T-helper 17 cell (primary cell): Measurements from ENCODE around the gene MINDY2. TPM values are rescaled to one million over a fixed set of nuclear protein-coding genes. Genes with fewer than 3 reads are reported as not detected.

ENCODE experiments used
- ATAC-seq: fragments of 150-1000 bp; cut with Tn5 transposase; 2 replicates; pipeline ENCODE4 v1.10.0; 2021; ENCODE audit warnings: mild to moderate bottlenecking, moderate library complexity
- DNase-seq, 3 donors: peaks; one replicate each; pipeline versions ENCODE4 v3.0.0 to v3.0.0-alpha.2; 2020 to 2021
- H3K9me3 ChIP-seq: one replicate; pipeline ENCODE4 v1.7.0; 2013; ENCODE audit warnings: low read length, mild to moderate bottlenecking; ENCODE audit not compliant: control insufficient read depth, poor library complexity, severe bottlenecking
- H3K27ac Mint-ChIP-seq: one replicate; pipeline ENCODE4 v1.8.0; 2022; ENCODE audit warnings: mild to moderate bottlenecking, moderate library complexity, mixed read lengths
- H3K27me3 Mint-ChIP-seq: one replicate; pipeline ENCODE4 v1.8.0; 2022; ENCODE audit warnings: mixed read lengths
- H3K36me3 Mint-ChIP-seq: one replicate; pipeline ENCODE4 v1.8.0; 2022; ENCODE audit warnings: low read depth, mixed read lengths
- H3K4me1 Mint-ChIP-seq: one replicate; pipeline ENCODE4 v1.8.0; 2022; ENCODE audit warnings: mild to moderate bottlenecking, mixed read lengths
- H3K4me3 Mint-ChIP-seq: one replicate; pipeline ENCODE4 v1.8.0; 2022; ENCODE audit warnings: mild to moderate bottlenecking, moderate library complexity, mixed read lengths
- total RNA-seq, 4 donors: library from RNA in 2 of 4; stranded (reverse) in 2 of 4; gene quantifications; one replicate each; pipeline ENCODE4 v1.2.3 and lab custom pipeline; 2022 to 2026

The MINDY2 gene
- total RNA-seq, 2 donors from 2014 or later: 13.3 to 17.9 TPM

DNA sequence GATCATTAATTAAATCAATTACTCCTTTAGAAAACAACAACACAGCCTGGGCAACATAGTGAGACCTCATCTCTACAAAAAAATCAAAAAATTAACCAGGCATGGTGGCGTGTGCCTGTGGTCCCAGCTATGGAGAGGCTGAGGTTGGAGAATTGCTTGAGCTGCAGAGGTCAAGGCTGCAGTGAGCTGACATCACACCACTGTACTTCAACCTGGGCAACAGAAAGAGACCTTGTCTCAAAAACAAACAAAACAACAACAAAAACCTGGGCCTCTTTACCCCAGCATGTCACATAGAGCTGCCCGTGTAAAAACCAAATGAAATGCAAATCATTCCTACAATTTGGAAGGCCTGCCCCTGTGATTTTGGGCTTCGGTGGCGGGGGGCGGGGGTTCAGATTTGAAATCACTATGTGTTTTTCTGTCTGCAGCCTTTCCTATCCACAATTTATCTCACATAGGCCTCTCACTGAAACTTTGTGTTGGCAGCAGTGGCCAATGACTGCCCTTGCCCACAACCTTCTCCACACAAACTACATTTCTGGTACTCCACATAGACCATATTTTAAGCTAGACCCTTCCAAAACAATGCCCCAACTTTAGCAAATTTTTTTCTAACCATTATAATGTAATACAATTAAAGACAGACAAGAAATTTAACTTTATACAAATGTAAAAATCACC, 28.1 kb upstream of the MINDY2 start:
- H3K4me3 Mint-ChIP-seq: no peak overlapping the region
- no peak overlapping the region for H3K27ac Mint-ChIP-seq
- peaks cover 50% of the 10 kb centered on the region for H3K4me1 Mint-ChIP-seq

GRCh38 chr15:58746174-58746573, 24.9 kb upstream of the MINDY2 start:
- no peaks in the 10 kb centered on the region for H3K9me3 ChIP-seq
- DNase-seq (no peak), ATAC-seq (no peak)
- Mint-ChIP-seq H3K4me1 (peaks cover 47% of the 10 kb centered on the region), H3K36me3 (peaks cover 2% of the 10 kb centered on the region), H3K27me3 (no peaks in the 10 kb centered on the region), H3K27ac (no peak overlapping the region), H3K4me3 (no peak overlapping the region)

More for the DNA sequence above, 28.1 kb upstream of the MINDY2 start:
- no peaks in the 10 kb centered on the region for H3K9me3 ChIP-seq
- ATAC-seq (no peak), DNase-seq (no peak)
- Mint-ChIP-seq H3K36me3 (no peaks in the 10 kb centered on the region), H3K27me3 (no peaks in the 10 kb centered on the region)

GRCh38 chr15:58748040-58748851, 22.9 kb upstream of the MINDY2 start:
- DNase-seq: no peak
- peak overlapping the region; percentile 97 for H3K4me3 Mint-ChIP-seq
- ATAC-seq: no peak
- H3K4me1 Mint-ChIP-seq: peaks cover 31% of the 10 kb centered on the region
- no peaks in the 10 kb centered on the region for H3K27me3 Mint-ChIP-seq
- peak overlapping the region; percentile 93 for H3K27ac Mint-ChIP-seq
- H3K9me3 ChIP-seq: no peaks in the 10 kb centered on the region
- peaks cover 2% of the 10 kb centered on the region for H3K36me3 Mint-ChIP-seq

DNA sequence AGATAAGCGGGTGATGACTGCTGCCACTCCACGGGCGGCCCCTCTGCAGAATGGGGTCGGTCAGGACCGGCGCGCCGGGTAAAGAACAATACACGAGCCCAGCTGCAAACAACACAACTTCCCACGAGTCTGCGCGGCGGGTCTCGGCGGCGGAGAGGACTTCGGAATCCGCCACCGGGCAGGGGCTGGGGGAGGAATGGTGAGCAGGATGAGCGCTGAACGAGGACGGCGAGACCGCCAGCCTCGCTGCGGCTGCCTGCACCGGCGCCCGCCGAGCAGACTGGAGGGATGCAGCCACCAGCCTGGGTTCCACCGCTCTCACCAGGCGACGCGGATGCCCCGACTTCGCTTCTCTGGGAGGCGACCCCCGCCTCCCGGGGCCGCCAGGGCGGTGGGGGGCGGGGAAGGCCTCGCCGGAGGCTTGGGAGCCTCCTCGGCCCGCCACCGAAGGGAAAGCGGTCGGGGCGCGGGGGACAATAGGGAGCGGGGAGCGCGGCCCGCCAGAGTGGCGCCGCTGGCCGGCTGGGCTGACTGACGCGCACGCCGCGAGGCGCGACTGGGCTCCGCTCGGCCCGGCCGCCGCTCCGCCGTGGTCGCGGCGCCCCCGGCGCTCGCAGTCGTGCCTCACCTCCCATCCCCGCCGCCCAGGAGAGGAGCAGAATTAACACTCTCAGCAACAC, 22.1 kb upstream of the MINDY2 start:
- Mint-ChIP-seq H3K4me1 (peaks cover 30% of the 10 kb centered on the region), H3K36me3 (peaks cover 3% of the 10 kb centered on the region), H3K27ac (peak overlapping the region; percentile 93), H3K27me3 (peaks cover 2% of the 10 kb centered on the region), H3K4me3 (peak overlapping the region; percentile 97)
- ATAC-seq: peak; percentile 18
- H3K9me3 ChIP-seq: no peaks in the 10 kb centered on the region
- peak in 2 of 3 donors; percentile 24 to 38 for DNase-seq

- Mint-ChIP-seq H3K36me3 (peaks cover 5% of the 10 kb centered on the region), H3K4me3 (peak within 1 kb of the TSS; percentile 97), H3K4me1 (peaks cover 30% of the 10 kb centered on the region), H3K27ac (peak within 1 kb of the TSS; percentile 93), H3K27me3 (peaks cover 8% of the 10 kb centered on the region)
- no peaks in the 10 kb centered on the region for H3K9me3 ChIP-seq
- ATAC-seq: peak; percentile 94
- DNase-seq: peak; percentile 90 to 100 (median 99)
These were observed 21.4 kb upstream of the MINDY2 start, which contains the start of gene ADAM10 for GRCh38 chr15:58749532-58750337. TSS of gene ADAM10 (minus strand) at chr15:58749707. CDS start at chr15:58749534, 173 bp downstream.

DNA sequence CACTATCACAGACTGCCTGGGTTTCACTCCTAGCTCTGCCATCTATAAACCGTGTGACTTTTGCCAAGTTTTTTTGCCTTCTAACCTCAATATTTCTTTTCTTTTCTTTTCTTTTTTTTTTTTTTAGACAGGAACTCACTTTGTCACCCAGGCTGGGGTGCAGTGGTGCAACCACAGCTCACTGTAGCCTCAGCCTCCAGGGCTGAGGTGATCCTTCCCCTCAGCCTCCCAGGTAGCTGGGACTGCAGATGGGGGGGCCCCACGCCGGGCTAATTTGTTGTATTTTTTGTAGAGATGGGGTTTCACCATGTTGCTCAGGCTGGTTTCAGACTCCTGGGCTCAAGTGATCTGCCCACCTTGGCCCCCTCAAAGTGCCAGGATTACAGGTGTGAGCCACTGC, 18.4 kb upstream of the MINDY2 start:
- no peak for ATAC-seq
- Mint-ChIP-seq H3K4me1 (peaks cover 16% of the 10 kb centered on the region), H3K27me3 (peaks cover 8% of the 10 kb centered on the region), H3K4me3 (no peak overlapping the region), H3K27ac (no peak overlapping the region), H3K36me3 (peaks cover 5% of the 10 kb centered on the region)
- no peaks in the 10 kb centered on the region for H3K9me3 ChIP-seq
- no peak for DNase-seq

DNA sequence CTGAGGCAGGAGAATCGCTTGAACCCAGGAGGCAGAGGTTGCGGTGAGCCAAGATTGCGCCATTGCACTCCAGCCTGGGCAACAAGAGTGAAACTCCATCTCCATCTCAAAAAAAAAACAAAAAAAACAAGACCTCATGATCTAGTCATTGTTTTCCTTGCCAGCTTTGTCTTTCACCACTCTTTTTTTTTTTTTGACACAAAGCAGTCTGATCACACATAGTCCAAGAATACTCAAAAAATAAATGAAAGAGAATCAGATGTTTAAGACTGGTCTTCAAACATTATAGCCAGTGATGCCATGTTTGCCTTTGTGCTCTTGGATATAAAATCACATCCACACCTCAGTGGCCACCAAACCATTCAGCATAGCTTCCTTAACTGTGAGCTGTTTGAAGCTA, 15.8 kb upstream of the MINDY2 start:
- H3K4me3 Mint-ChIP-seq: no peak overlapping the region
- no peaks in the 10 kb centered on the region for H3K9me3 ChIP-seq
- H3K4me1 Mint-ChIP-seq: peaks cover 8% of the 10 kb centered on the region
- peaks cover 4% of the 10 kb centered on the region for H3K36me3 Mint-ChIP-seq
- no peak overlapping the region for H3K27ac Mint-ChIP-seq
- no peak for ATAC-seq
- DNase-seq: no peak
- H3K27me3 Mint-ChIP-seq: peaks cover 8% of the 10 kb centered on the region

DNA sequence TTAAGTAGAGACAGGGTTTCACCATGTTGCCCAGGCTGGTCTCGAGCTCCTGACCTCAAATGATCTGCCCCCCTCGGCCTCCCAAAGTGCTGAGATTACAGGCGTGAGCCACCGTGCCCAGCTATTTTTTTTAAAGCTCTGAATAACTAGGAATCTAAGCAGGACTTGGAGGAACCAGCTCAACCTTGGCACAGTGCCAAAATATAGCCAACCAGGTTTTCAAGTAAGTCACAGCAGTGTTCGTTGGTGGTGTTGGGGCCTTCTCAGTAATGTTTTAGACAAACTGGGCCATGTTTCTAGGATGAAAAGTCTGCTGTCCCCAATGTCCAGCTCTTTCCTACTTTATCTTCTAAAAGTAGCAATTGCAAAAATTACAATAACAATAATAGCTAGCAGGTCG, 15.1 kb upstream of the MINDY2 start:
- Mint-ChIP-seq H3K27ac (no peak overlapping the region), H3K4me3 (no peak overlapping the region), H3K36me3 (peaks cover 4% of the 10 kb centered on the region), H3K27me3 (peaks cover 8% of the 10 kb centered on the region), H3K4me1 (peaks cover 4% of the 10 kb centered on the region)
- ATAC-seq (no peak), DNase-seq (no peak)
- no peaks in the 10 kb centered on the region for H3K9me3 ChIP-seq

DNA sequence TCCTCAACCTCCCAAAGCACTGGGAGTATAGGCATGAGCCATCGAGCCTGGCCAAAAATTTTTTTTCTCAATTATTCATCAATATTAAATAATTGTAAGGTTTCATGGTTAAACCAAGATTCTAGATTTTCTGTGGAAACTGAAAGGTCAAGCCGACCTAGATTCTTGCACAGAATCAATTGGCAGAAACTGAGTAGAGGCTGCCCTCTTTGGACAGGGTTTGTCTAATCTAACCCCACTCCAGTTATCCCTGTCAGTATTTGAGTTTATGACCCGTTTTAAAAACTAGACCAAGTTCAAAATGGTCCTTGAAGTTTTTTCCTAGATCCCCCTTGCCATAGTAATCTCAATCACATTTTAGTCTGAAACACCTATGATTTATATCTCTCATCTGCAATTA, 13.0 kb upstream of the MINDY2 start:
- Mint-ChIP-seq H3K36me3 (peaks cover 4% of the 10 kb centered on the region), H3K4me1 (peaks cover 4% of the 10 kb centered on the region), H3K27ac (no peak overlapping the region), H3K27me3 (peaks cover 8% of the 10 kb centered on the region), H3K4me3 (no peak overlapping the region)
- no peaks in the 10 kb centered on the region for H3K9me3 ChIP-seq
- no peak for DNase-seq
- no peak for ATAC-seq

DNA sequence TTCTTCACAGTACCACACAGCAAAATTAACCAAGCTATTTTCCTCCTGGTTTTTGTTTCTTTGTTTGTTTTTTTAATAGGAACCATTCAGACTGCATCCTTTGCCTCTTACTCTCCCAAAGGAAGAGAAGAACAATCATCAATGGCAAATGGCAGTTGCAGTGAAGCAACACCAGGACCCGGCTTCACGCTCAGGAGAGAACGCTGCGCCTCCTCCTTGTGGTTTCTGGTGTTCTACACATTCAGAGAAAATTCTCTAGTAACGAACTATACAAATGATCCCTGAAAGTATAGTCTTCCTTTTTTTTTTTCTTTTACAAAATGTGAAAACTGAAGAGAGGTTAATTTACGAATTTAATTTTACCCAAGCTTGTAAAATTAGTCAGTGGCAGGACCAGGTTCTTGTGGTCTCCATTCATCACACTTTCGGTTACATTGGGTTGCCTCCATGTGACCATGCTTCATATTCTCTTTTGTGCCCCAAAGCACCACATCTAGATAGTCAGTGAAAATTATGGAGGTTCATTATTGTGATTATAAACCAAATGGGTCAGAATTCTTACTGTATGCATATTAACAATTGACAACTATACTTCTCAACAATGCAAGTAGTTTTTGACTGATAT, 10.6 kb upstream of the MINDY2 start:
- ATAC-seq: no peak
- Mint-ChIP-seq H3K4me1 (peaks cover 2% of the 10 kb centered on the region), H3K4me3 (no peak overlapping the region), H3K27ac (no peak overlapping the region), H3K36me3 (no peaks in the 10 kb centered on the region), H3K27me3 (no peaks in the 10 kb centered on the region)
- DNase-seq: no peak
- H3K9me3 ChIP-seq: no peaks in the 10 kb centered on the region

DNA sequence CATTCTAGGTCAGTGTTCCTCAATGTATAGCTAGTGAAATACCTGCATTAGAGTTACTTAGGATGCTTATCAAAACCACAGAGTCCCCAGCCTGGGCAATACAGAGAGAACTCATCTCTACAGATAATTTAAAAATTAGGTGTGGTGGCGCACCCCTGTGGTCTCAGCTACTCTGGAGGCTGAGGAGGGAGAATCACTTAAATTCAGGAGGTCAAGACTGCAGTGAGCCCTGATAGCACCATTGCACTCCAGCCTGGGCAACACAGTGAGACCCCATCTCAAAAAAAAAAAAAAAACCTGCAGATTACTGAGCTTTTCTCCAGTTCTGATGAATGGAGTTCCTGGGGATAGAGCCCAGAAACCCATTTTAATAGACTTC, 10.1 kb upstream of the MINDY2 start:
- DNase-seq (no peak), ATAC-seq (no peak)
- Mint-ChIP-seq H3K27ac (no peak overlapping the region), H3K27me3 (no peaks in the 10 kb centered on the region), H3K36me3 (no peaks in the 10 kb centered on the region), H3K4me3 (no peak overlapping the region), H3K4me1 (peaks cover 2% of the 10 kb centered on the region)
- no peaks in the 10 kb centered on the region for H3K9me3 ChIP-seq

GRCh38 chr15:58762285-58762684, 8.8 kb upstream of the MINDY2 start:
- Mint-ChIP-seq H3K27ac (no peak overlapping the region), H3K27me3 (no peaks in the 10 kb centered on the region), H3K36me3 (no peaks in the 10 kb centered on the region), H3K4me1 (peaks cover 2% of the 10 kb centered on the region), H3K4me3 (no peak overlapping the region)
- no peaks in the 10 kb centered on the region for H3K9me3 ChIP-seq
- DNase-seq: no peak
- ATAC-seq: no peak
